Neural crest cell (in vitro differentiated cells): ENCODE measurements around the gene CMSS1. TPM values are rescaled to one million over a fixed set of nuclear protein-coding genes. Genes with fewer than 3 reads are reported as not detected.

Experiments
- DNase-seq: peaks from one replicate; pipeline ENCODE4 v3.0.0; 2021; ENCODE audit warnings: low read depth, mixed read lengths, low spot score
- H3K27ac Mint-ChIP-seq: one replicate; pipeline ENCODE4 v1.8.0; 2021; ENCODE audit warnings: mild to moderate bottlenecking, mixed read lengths; ENCODE audit not compliant: unreplicated experiment
- H3K27me3 Mint-ChIP-seq: 2 replicates; pipeline ENCODE4 v1.8.0; 2021; ENCODE audit warnings: low read depth, mild to moderate bottlenecking, mixed read lengths
- H3K36me3 Mint-ChIP-seq: 2 replicates; pipeline ENCODE4 v1.8.0; 2021; ENCODE audit warnings: low read depth, mild to moderate bottlenecking, mixed read lengths
- H3K4me1 Mint-ChIP-seq: 2 replicates; pipeline ENCODE4 v1.8.0; 2021; ENCODE audit warnings: mixed read lengths
- H3K4me3 Mint-ChIP-seq: one replicate; pipeline ENCODE4 v1.8.0; 2021; ENCODE audit warnings: mild to moderate bottlenecking, mixed read lengths
- H3K9me3 Mint-ChIP-seq: 2 replicates; pipeline ENCODE4 v1.8.0; 2021; ENCODE audit warnings: mixed read lengths
- CTCF ChIP-seq: fragments of 200-600 bp; sonication (generic); conservative IDR thresholded peaks from 2 replicates; pipeline ENCODE4 v1.5.0; 2021; ENCODE audit warnings: antibody characterized with exemption, mild to moderate bottlenecking
- total RNA-seq: library from RNA; stranded (reverse); gene quantifications from 2 replicates; pipeline ENCODE4 v1.2.1, GENCODE V29; 2021

The CMSS1 gene
- total RNA-seq, 1 donor from 2014 or later = 60.9 TPM

GRCh38 chr3:99974989-99975388 is 157.3 kb downstream of the CMSS1 start:
- Mint-ChIP-seq H3K4me1 (peaks cover 4% of the 10 kb centered on the region), H3K27me3 (no peaks in the 10 kb centered on the region), H3K27ac (no peak overlapping the region), H3K9me3 (peaks cover 5% of the 10 kb centered on the region), H3K4me3 (no peak overlapping the region), H3K36me3 (peaks cover 2% of the 10 kb centered on the region)
- DNase-seq = no peak
- TF ChIP-seq CTCF = no peak

GRCh38 chr3:99976584-99976983 is 158.9 kb downstream of the CMSS1 start:
- Mint-ChIP-seq H3K27me3 (no peaks in the 10 kb centered on the region), H3K9me3 (peaks cover 5% of the 10 kb centered on the region), H3K36me3 (peaks cover 2% of the 10 kb centered on the region), H3K4me3 (no peak overlapping the region), H3K27ac (no peak overlapping the region), H3K4me1 (peaks cover 4% of the 10 kb centered on the region)
- no peak for TF ChIP-seq CTCF
- DNase-seq = no peak

- TF ChIP-seq CTCF = no peak
- Mint-ChIP-seq H3K27ac (no peak overlapping the region), H3K36me3 (peaks cover 2% of the 10 kb centered on the region), H3K4me1 (no peaks in the 10 kb centered on the region), H3K27me3 (no peaks in the 10 kb centered on the region), H3K9me3 (peaks cover 5% of the 10 kb centered on the region), H3K4me3 (no peak overlapping the region)
- no peak for DNase-seq
These were observed 160.6 kb downstream of the CMSS1 start for GRCh38 chr3:99978221-99978620.

GRCh38 chr3:99980606-99981005 is 162.9 kb downstream of the CMSS1 start:
- no peak overlapping the region for H3K27ac Mint-ChIP-seq
- H3K4me1 Mint-ChIP-seq = no peaks in the 10 kb centered on the region
- peaks cover 5% of the 10 kb centered on the region for H3K9me3 Mint-ChIP-seq
- H3K27me3 Mint-ChIP-seq = no peaks in the 10 kb centered on the region
- no peak for DNase-seq
- no peak overlapping the region for H3K4me3 Mint-ChIP-seq
- TF ChIP-seq CTCF = no peak
- peaks cover 2% of the 10 kb centered on the region for H3K36me3 Mint-ChIP-seq

- Mint-ChIP-seq H3K27ac (no peak overlapping the region), H3K9me3 (peaks cover 5% of the 10 kb centered on the region), H3K4me1 (no peaks in the 10 kb centered on the region), H3K27me3 (no peaks in the 10 kb centered on the region), H3K36me3 (peaks cover 2% of the 10 kb centered on the region), H3K4me3 (no peak overlapping the region)
- no peak for DNase-seq
- TF ChIP-seq CTCF = no peak
These were observed 163.5 kb downstream of the CMSS1 start for GRCh38 chr3:99981138-99981537.

- Mint-ChIP-seq H3K36me3 (no peaks in the 10 kb centered on the region), H3K27ac (no peak overlapping the region), H3K4me1 (no peaks in the 10 kb centered on the region), H3K27me3 (no peaks in the 10 kb centered on the region), H3K9me3 (no peaks in the 10 kb centered on the region), H3K4me3 (no peak overlapping the region)
- TF ChIP-seq CTCF = no peak
- DNase-seq = no peak
These were observed 165.0 kb downstream of the CMSS1 start for GRCh38 chr3:99982650-99983049.
